GM19455 (cell line): ENCODE measurements around the gene C1orf146.
"Not testable (repeated sequence)": the region's sequence is repeated elsewhere in the genome, so short reads cannot be mapped to it uniquely, and the experiment has no call there.

ENCODE experiments used
- ATAC-seq: cut with Tn5 transposase; IDR thresholded peaks from one replicate; pipeline ENCODE4 v1.9.1; 2021; ENCODE audit not compliant: unreplicated experiment

The C1orf146 gene

DNA sequence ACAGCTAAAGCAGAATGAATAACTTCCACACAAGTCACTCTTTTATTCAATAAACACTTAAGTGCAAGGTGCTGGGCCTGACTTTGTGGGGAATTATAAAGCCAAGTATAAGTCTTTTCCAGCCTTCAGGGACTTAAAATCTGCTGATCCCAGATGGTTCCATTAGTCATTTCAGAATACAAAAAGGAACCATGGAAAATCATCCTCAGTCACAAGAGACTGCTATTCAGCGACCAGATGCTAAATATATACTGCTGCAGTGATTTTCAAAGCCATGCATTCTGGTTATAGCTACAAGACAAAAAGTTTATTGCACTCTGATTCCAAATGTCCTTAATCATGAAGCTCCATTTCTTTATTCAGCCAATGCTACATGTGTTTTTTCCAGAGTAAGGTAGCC is 55.3 kb downstream of the C1orf146 start:
- no peak for ATAC-seq

DNA sequence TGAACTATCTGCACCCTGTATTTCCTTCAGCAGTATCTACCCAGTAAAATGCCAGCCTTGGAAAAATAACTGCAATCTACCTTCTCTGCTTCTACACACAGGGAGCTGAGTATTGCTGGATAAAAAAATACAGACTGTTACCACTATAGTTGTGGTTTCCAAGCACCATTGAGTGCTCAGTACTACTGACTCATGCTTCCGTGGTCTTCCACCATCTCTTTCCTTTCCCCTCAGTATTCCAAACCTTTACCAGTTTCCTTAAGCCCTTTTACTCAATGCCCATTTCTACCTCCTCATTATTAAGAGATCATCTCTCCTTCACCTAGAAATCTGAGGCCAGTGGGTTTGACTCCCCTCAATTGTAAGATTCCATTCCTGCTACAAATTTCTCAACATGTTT is 57.2 kb downstream of the C1orf146 start:
- no peak for ATAC-seq

GRCh38 chr1:92276082-92276481 is 58.4 kb downstream of the C1orf146 start:
- no peak for ATAC-seq

DNA sequence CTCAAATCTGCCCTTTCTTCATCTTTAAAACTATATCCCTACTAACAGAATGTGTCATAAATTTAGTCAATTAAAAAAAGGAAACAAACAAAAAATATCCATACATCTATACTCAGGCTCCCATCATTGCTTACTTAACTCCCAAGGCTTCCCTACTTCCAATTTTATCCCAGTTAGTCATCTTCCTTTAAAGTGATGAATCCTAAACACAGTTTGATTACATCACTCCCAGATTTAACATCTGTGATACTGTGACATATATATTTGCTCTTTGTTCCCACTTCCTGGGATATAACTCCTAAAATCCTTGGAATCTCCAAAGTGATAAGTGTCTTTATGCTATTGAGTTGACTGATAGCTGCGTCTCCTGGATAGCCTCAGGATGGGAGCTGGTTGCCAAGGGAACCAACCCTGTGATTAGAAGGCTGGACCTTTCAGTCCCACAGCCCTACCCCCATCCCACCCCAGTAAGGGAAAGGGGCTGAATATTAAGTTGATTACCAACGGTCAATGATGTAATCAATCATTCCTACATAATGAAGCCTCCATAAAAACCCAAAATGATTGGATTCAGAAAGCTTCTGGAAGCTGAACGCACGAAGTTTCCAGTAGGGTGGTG is 59.5 kb downstream of the C1orf146 start:
- no peak for ATAC-seq

DNA sequence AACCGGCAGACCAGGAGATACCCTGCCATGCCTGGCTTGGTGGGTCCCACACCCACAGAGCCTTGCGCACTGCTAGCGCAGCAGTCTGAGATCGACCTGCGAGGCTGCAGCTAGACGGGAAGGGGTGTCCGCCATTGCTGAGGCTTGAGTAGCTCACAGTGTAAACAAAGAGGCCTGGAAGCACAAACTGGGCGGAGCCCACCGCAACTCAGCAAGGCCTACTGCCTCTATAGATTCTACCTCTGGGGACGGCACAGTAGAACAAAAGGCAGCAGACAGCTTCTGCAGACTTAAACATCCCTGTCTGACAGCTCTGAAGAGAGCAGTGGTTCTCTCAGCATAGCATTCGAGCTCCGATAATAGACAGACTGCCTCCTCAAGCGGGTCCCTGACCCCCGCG is 62.1 kb downstream of the C1orf146 start:
- ATAC-seq, result not testable (repeated sequence)

DNA sequence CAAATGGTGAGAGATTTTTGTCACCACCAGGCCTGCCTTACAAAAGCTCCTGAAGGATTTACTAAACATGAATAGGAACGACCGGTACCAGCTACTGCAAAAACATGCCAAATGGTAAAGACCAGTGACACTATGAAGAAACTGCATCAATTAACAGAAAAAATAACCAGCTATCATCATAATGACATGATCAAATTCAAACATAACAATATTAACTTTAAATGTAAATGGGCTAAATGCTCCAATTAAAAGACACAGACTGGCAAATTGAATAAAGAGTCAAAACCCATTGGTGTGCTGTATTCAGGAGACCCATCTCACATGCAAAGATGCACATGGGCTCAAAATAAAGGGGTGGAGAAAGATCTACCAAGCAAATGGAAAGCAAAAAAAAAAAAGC is 63.7 kb downstream of the C1orf146 start:
- not testable (repeated sequence) for ATAC-seq

DNA sequence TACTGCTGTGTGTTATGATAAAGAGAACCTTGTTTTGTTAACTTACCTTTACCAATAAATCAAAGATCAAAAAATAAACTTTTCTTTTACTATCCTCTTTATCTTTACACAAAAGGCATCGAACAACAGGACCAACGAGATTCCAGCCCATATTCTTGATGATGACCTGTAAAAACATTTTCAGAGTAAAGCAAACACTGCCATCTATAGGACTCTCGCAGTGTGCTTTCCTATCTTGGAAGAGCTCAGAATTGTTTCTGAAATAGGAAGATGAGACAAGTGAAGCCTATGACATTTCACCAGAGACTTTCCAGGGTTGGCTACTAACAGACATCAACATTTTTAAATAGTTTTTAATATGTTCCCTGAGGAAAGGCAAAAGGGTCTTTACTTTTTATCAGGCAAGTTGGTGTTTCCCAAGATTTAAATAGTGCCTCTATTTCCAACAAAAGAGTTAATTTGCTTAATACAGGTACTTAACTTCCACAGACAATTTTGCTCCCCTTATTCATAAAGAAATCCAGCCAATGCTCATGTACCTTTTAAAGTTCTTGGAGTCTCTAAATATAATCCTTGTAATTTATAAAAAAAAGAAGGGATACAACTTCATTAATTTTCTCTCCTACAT is 73.8 kb downstream of the C1orf146 start:
- no peak for ATAC-seq
